Measurements from ENCODE around the gene SCN4B.

SCN4B gene

GRCh38 chr11:118084247-118084646 is 68.4 kb downstream of the SCN4B start:
- no peak overlapping the region for H3K4me3 ChIP-seq (ENCODE audit: low read depth, low read length)
- peak; percentile 1 for DNase-seq (ENCODE audit: low read depth)
